Mesothelial cell of epicardium (in vitro differentiated cells): ENCODE results near the gene PKP1. TPM values are rescaled to one million over a fixed set of nuclear protein-coding genes. Genes with fewer than 3 reads are reported as not detected.

Experiments used
- DNase-seq, 2 experiments: peaks; one replicate each; pipeline ENCODE4 v3.0.0; 2021; ENCODE audit warnings: low spot score in 2 of 2; ENCODE audit not compliant: unreplicated experiment in 2 of 2
- H3K27ac Mint-ChIP-seq: 2 replicates; pipeline ENCODE4 v1.8.0; 2021; ENCODE audit warnings: mixed read lengths
- H3K27me3 Mint-ChIP-seq: 2 replicates; pipeline ENCODE4 v1.8.0; 2021; ENCODE audit warnings: low read depth, mixed read lengths
- H3K36me3 Mint-ChIP-seq: 2 replicates; pipeline ENCODE4 v1.8.0; 2021; ENCODE audit warnings: mixed read lengths
- H3K4me1 Mint-ChIP-seq: 2 replicates; pipeline ENCODE4 v1.8.0; 2021; ENCODE audit warnings: mixed read lengths
- H3K4me3 Mint-ChIP-seq: 2 replicates; pipeline ENCODE4 v1.8.0; 2021; ENCODE audit warnings: mild to moderate bottlenecking, moderate library complexity, mixed read lengths
- H3K9me3 Mint-ChIP-seq: 2 replicates; pipeline ENCODE4 v1.8.0; 2021; ENCODE audit warnings: mixed read lengths
- total RNA-seq: library from RNA; stranded (reverse); gene quantifications from 3 replicates; pipeline ENCODE4 v1.2.1, GENCODE V29; 2021
- TF ChIP-seq, protein P1 (sequence below): fragments of 200-600 bp; sonication (generic); IDR thresholded peaks from one replicate; pipeline ENCODE4 v1.5.0; 2021; ENCODE audit warnings: antibody characterized with exemption; ENCODE audit not compliant: unreplicated experiment

Gene PKP1
- total RNA-seq, 1 donor from 2014 or later, result 0.54 TPM

DNA sequence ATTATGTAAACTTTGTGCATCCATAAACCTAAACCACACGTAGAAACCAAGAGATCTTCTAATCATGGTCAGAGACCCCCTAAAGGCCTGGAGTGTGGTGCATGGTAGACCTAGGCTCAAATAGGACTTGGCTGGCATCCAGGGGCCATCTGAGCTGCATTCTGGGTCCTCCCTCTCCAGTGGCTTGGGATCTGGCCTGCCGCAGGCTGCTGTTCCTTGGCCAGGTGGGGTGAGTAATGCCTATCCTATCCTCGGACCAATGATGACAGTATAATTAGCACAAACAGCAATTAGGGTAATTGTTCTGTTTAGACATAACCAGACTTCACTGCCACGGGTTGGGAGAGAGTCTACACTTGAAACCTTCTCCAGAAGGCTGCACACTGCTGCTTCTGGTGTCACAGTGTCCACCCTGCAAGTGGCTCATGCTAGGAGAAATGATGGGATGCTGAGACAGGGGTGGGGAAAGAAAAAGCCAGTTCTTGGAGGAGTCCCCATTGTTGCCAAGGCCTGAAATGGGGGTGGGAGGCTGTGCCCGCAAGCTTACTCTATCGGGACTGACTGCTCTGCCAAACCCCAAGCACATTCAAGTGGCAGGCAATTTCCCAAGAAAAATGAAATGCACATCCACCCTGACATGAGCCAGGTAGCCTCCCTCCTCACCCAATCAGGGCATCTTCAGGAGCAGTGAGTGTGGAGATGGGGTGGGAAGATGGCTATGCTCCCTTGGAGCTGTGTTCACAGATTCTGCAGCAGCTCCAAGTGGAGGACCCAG is 12.5 kb upstream of the PKP1 start:
- Mint-ChIP-seq H3K9me3 (no peaks in the 10 kb centered on the region), H3K4me1 (peaks cover 33% of the 10 kb centered on the region), H3K27me3 (peaks cover 24% of the 10 kb centered on the region), H3K27ac (no peak overlapping the region), H3K36me3 (no peaks in the 10 kb centered on the region), H3K4me3 (no peak overlapping the region)
- DNase-seq, result no peak
- TF ChIP-seq, protein P1, sequence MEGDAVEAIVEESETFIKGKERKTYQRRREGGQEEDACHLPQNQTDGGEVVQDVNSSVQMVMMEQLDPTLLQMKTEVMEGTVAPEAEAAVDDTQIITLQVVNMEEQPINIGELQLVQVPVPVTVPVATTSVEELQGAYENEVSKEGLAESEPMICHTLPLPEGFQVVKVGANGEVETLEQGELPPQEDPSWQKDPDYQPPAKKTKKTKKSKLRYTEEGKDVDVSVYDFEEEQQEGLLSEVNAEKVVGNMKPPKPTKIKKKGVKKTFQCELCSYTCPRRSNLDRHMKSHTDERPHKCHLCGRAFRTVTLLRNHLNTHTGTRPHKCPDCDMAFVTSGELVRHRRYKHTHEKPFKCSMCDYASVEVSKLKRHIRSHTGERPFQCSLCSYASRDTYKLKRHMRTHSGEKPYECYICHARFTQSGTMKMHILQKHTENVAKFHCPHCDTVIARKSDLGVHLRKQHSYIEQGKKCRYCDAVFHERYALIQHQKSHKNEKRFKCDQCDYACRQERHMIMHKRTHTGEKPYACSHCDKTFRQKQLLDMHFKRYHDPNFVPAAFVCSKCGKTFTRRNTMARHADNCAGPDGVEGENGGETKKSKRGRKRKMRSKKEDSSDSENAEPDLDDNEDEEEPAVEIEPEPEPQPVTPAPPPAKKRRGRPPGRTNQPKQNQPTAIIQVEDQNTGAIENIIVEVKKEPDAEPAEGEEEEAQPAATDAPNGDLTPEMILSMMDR, result no peak

DNA sequence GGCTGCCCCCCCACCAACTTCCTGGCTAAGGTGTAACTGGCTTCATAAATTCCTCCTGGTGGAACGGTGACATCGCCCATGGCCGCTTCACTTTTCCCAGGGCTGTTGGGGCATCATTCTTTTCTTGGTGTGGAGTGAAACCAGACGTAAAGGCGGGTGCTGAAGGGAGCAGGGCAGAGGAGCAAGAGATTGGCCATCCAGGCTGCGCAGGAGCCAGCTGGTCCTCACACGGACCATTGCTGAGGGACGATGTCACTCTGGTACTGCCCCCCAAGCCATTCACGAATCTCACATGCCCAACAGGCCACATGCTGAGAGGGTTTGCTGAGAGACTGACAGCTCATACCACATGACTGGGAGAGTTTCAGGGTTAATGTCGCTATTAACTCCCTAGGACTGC is 10.5 kb upstream of the PKP1 start:
- TF ChIP-seq, protein P1, result no peak
- DNase-seq, result no peak
- H3K4me3 Mint-ChIP-seq, result no peak overlapping the region
- peaks cover 18% of the 10 kb centered on the region for H3K27me3 Mint-ChIP-seq
- no peaks in the 10 kb centered on the region for H3K36me3 Mint-ChIP-seq
- H3K9me3 Mint-ChIP-seq, result no peaks in the 10 kb centered on the region
- H3K27ac Mint-ChIP-seq, result no peak overlapping the region
- peaks cover 17% of the 10 kb centered on the region for H3K4me1 Mint-ChIP-seq

DNA sequence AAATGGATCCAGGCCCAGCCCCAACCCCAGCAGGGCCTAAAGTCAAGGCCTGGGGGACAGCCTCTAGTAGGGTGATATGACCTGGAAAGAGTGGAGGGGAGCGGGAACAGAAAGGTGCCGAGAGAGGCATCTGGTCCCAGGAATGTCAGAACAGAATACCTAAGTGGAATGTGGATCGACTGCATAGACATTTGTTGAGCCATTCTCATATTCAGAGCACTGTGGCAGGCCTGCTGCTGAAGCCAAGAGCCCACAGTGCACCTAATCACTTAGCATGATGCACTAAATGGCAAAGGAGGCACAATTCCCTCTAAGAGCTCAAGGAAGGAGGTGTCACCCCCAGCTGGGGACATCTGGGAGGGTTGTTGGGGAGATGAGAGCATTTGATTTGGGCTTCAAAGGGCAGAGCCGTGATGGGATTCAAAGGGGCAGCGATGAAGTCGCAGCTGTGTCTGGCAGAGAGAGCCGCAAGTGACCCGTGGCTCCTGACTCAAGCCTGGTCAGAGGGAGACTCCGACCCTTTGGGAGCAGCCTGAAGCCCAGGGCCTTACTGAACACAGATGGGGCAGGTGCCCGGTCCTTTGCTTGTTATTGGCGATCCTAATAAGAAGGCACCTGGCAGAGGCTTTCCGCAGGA is 8.6 kb upstream of the PKP1 start:
- DNase-seq, result no peak
- Mint-ChIP-seq H3K4me3 (no peak overlapping the region), H3K4me1 (no peaks in the 10 kb centered on the region), H3K36me3 (no peaks in the 10 kb centered on the region), H3K27ac (no peak overlapping the region), H3K9me3 (no peaks in the 10 kb centered on the region), H3K27me3 (peaks cover 11% of the 10 kb centered on the region)
- TF ChIP-seq, protein P1, result no peak

DNA sequence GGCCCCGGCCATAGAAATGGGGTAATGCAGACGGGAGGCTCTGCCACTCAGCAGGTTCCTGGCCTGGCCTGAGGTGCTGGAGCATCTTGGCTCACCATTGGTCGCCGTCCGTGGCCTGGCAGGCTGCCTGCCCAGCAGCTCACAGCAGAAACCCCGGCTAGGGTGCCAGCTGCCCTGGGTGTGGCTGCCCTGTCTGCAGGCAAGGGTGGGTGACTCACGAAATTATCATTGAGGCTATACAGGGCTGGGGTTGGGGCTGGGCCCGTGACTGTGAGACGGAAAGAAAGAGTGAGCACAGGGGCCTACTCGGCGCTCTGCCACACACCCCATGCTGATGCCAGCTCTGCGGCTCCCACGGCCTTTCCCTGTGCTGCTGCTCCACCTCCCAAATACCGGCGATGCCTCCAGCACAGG is 8.0 kb upstream of the PKP1 start:
- no peak overlapping the region for H3K4me3 Mint-ChIP-seq
- peaks cover 9% of the 10 kb centered on the region for H3K27me3 Mint-ChIP-seq
- no peaks in the 10 kb centered on the region for H3K36me3 Mint-ChIP-seq
- TF ChIP-seq, protein P1, result no peak
- no peaks in the 10 kb centered on the region for H3K4me1 Mint-ChIP-seq
- no peak for DNase-seq
- no peak overlapping the region for H3K27ac Mint-ChIP-seq
- H3K9me3 Mint-ChIP-seq, result no peaks in the 10 kb centered on the region

DNA sequence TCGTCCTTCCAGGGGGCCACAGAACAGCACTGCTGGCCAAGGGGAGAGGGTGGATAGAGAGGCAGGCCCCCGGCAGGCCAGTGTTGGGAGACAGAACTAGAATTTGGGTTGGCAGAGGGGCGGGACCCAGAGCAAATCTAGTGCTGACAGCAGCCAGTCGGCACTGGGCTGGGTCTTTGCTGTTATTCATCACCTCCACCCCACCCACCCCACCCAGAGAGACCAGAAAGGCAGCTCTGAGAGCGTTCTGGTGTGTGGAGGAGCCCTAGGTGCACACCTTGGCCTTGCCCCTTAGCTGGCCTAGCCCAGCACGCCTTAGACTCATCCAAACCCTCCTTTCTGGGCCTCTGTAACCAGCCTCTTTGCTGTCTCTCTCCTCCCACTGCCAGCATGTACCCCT is 6.4 kb upstream of the PKP1 start:
- Mint-ChIP-seq H3K27ac (no peak overlapping the region), H3K4me1 (no peaks in the 10 kb centered on the region), H3K4me3 (no peak overlapping the region), H3K36me3 (no peaks in the 10 kb centered on the region), H3K9me3 (no peaks in the 10 kb centered on the region), H3K27me3 (peaks cover 12% of the 10 kb centered on the region)
- TF ChIP-seq, protein P1, result no peak
- DNase-seq, result no peak
